ENCODE data around the gene PCDHGA2.
"Not testable (repeated sequence)": the region's sequence is repeated elsewhere in the genome, so short reads cannot be mapped to it uniquely, and the experiment has no call there.

Gene PCDHGA2

GRCh38 chr5:141349917-141350619, 11.5 kb downstream of the PCDHGA2 start, which contains the start of gene PCDHGB1:
Gene PCDHGB1 (plus strand): TSS chr5:141350099. CDS start chr5:141350261, 162 bp downstream.
- no peak for DNase-seq (ENCODE audit: low read depth)

GRCh38 chr5:141351591-141351990, 13.0 kb downstream of the PCDHGA2 start:
- DNase-seq (ENCODE audit: low read depth): no peak

DNA sequence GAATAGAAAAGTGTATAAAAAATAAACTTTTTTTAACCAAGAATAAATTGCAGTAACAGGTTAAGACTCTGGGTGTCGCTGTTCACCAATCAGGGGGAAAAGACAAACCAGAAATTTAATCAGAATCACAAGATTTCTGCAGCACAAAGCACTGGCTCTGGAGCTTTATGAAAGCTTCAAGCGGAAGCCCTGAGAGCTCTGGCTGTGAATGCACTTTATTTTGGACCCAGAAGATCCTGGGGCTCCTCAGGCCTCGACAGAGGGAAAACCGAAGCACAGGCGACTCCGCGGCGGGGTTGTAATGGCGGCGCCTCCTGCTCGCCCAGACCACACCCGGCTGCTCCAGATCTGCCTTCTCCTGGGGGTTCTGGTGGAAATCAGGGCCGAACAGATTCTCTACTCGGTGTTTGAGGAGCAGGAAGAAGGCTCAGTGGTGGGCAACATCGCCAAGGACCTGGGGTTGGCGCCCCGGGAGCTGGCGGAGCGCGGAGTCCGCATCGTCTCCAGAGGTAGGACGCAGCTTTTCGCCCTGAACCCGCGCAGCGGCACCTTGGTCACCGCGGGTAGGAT, 16.4 kb downstream of the PCDHGA2 start, which contains the start of gene PCDHGA4:
Gene PCDHGA4, plus strand, starts transcription at position 122 of the 570 bp plus-strand sequence. Its CDS starts 87 bp downstream, at position 209.
- no peak for DNase-seq (ENCODE audit: low read depth)

DNA sequence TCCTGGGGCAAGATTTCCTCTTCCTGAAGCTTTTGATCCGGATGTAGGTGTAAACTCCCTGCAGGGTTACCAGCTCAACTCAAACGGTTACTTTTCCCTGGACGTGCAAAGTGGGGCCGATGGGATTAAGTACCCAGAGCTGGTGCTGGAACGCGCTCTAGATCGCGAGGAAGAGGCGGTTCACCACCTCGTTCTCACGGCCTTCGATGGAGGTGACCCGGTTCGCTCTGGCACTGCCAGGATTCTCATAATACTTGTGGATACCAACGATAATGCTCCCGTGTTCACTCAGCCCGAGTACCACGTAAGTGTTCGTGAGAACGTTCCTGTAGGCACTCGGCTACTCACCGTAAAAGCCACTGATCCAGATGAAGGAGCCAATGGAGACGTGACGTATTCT, 17.1 kb downstream of the PCDHGA2 start:
- DNase-seq (ENCODE audit: low read depth): no peak

- no peak for DNase-seq (ENCODE audit: low read depth)
These were observed 17.6 kb downstream of the PCDHGA2 start for GRCh38 chr5:141356133-141356532.

GRCh38 chr5:141356950-141357349, 18.4 kb downstream of the PCDHGA2 start:
- no peak for DNase-seq (ENCODE audit: low read depth)

DNA sequence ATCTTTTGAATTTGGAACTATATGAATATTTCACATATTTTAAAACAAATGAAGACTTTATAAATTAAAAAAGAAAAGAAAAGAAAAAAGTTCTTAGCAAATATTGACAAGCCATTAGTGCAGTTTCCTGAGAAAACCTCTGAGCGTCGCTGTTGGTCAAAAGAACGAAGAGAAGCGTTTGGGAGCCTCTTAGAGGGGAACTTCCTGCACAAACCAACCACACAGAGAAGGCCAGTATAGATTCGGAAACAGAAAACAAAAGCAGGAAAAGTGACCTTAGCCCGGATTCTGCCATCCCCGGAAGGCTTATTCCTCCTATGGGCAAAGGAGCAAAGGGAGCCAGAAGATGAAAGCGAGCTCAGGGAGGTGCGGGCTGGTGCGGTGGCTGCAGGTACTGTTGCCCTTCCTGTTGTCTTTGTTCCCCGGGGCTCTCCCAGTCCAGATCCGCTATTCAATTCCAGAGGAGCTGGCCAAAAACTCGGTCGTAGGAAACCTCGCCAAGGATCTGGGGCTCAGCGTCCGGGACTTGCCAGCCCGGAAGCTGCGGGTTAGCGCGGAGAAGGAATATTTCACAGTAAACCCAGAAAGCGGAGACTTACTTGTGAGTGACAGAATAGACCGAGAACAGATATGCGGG, 21.3 kb downstream of the PCDHGA2 start, which contains the start of gene PCDHGB2:
Gene PCDHGB2, plus strand, starts transcription at position 205 of the 637 bp plus-strand sequence. Its CDS starts 142 bp downstream, at position 347.
- no peak for DNase-seq (ENCODE audit: low read depth)

- DNase-seq (ENCODE audit: low read depth): no peak
These were observed 22.1 kb downstream of the PCDHGA2 start for GRCh38 chr5:141360685-141361084.

DNA sequence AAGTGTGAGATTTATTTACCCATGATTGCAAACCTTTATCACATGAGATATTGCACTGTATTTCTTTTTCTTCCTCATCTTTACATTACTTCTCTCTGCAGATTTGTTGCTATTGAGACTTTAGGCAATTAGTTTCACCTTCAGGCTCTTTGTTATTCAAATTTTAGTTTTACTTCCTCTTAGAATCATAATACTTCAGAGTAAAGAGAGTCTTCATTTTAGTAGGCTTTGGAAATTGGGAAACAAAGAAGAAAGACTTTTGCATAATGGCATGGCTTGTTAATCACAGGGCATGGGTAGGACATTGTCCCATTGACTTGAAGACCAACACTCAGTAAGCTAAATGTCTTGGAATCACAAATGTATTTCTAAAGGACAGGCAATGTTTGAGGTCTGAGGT, 24.2 kb downstream of the PCDHGA2 start:
- DNase-seq (ENCODE audit: low read depth): no peak

- no peak for DNase-seq (ENCODE audit: low read depth)
These were observed 25.5 kb downstream of the PCDHGA2 start, which contains the start of gene PCDHGA5 for GRCh38 chr5:141363952-141364660. Gene PCDHGA5 (plus strand): TSS chr5:141364162. CDS start chr5:141364331, 169 bp downstream.

- DNase-seq (ENCODE audit: low read depth): no peak
These were observed 27.7 kb downstream of the PCDHGA2 start for GRCh38 chr5:141366016-141366896.

GRCh38 chr5:141369994-141370848, 31.7 kb downstream of the PCDHGA2 start, which contains the start of gene PCDHGB3:
Gene PCDHGB3 (plus strand): TSS chr5:141370242. CDS start chr5:141370395, 153 bp downstream.
- DNase-seq (ENCODE audit: low read depth): no peak

GRCh38 chr5:141371572-141372475, 33.3 kb downstream of the PCDHGA2 start:
- no peak for DNase-seq (ENCODE audit: low read depth)

DNA sequence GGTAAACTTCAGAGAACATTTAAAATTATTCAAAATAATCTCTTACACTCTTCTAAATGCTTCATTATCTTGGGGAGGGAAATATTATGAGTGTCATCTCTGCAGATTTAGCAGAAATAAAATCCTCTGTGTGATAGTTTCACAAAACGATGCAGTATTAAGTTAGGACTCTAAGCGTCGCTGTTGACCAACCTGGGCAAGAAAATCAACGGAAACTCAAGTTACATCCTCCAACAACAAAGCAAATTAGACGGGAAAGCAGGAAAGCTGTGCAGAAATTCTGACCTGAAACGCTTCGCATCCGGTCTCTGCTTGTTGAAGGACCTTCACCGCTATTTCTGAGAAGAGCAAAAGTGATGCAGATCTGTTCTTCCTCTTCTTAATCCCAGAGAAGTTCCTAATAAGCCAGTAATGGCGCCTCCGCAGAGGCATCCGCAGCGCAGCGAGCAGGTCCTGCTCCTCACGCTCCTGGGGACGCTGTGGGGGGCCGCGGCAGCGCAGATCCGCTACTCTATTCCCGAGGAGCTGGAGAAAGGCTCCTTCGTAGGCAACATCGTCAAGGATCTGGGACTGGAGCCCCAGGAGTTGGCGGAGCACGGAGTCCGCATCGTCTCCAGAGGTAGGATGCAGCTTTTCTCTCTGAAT, 35.2 kb downstream of the PCDHGA2 start, which contains the start of gene PCDHGA6:
Gene PCDHGA6, plus strand, starts transcription at position 219 of the 645 bp plus-strand sequence. Its CDS starts 193 bp downstream, at position 412.
- no peak for DNase-seq (ENCODE audit: low read depth)

- no peak for DNase-seq (ENCODE audit: low read depth)
These were observed 36.1 kb downstream of the PCDHGA2 start for GRCh38 chr5:141374627-141375026.

- DNase-seq (ENCODE audit: low read depth): not testable (repeated sequence)
These were observed 37.0 kb downstream of the PCDHGA2 start for GRCh38 chr5:141375444-141376155.

- no peak for DNase-seq (ENCODE audit: low read depth)
These were observed 44.1 kb downstream of the PCDHGA2 start, which contains the start of gene PCDHGA7 for GRCh38 chr5:141382469-141383294. Gene PCDHGA7 (plus strand): TSS chr5:141382742. CDS start chr5:141382900, 158 bp downstream.
